Fibroblast of peridontal ligament (primary cell): Measurements from ENCODE around the gene TTC28.
A peak's percentile ranks its signal among the peaks of the same experiment; 100 is the strongest.
"Not testable (repeated sequence)": the region's sequence is repeated elsewhere in the genome, so short reads cannot be mapped to it uniquely, and the experiment has no call there.

Source experiments
- DNase-seq: peaks from one replicate; pipeline ENCODE4 v3.0.0-alpha.2; 2010; ENCODE audit errors: extremely low read depth

TTC28 gene

DNA sequence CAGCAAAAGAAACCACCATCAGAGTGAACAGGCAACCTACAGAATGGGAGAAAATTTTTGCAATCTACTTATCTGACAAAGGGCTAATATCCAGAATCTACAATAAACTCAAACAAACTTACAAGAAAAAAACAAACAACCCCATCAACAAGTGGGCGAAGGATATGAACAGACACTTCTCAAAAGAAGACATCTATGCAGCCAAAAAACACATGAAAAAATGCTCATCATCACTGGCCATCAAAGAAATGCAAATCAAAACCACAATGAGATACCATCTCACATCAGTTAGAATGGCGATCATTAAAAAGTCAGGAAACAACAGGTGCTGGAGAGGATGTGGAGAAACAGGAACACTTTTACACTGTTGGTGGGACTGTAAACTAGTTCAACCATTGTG lies 188.4 kb downstream of the TTC28 start:
- DNase-seq = not testable (repeated sequence)

DNA sequence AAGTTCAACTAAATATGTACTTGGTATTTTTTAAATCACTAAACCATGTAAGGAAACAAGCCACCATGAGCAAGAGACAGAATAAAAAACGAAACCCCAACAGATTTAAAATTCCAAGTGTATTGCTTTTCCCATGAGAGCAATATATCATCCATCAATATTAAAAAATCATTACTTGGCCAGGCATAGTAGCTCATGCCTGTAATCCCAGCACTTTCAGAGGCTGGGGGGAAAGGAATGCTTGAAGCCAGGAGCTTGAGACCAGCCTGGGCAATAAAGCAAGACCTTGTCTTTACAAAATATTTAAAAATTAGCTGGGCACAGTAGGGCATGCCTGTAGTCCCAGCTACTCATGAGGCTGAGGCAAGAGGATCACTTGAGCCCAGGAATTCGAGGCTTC lies 190.8 kb downstream of the TTC28 start:
- no peak for DNase-seq

DNA sequence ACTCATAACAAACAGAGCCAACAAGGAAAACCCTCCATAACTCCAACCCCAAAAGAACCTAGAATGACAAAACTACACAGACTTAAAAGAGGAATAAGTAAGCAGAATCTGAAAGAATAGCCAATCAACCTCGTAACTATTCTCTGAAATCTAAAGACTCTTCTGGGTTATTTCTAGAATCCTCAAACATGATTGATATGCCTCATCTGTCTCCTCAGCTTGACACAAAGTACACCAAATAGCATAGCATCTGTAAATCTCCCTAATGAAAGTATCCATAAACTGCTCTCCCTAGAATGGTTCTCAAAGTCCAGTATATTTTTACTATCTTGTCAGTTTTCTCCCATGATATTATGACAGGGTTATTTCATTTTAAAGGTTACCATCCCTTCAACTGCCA lies 195.0 kb downstream of the TTC28 start:
- DNase-seq = no peak

DNA sequence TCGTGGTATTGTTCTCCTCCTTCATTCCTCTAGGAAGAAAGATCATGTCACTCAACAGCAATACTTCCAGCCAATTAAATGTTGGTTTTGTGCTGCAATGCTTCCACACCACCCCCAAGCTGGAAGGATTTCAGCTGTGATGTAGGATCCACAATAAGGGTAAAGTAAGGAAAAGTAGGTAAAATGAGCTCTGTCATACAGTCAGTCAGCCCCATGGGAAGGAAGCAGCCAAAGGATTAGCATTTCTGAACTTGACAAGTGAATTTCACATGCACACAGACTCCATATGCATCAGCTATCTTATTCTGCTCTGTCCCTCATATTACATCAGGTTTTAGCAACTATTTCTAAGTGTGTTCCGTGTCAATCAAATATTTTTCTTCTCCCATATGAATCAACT lies 197.9 kb downstream of the TTC28 start:
- DNase-seq = no peak

DNA sequence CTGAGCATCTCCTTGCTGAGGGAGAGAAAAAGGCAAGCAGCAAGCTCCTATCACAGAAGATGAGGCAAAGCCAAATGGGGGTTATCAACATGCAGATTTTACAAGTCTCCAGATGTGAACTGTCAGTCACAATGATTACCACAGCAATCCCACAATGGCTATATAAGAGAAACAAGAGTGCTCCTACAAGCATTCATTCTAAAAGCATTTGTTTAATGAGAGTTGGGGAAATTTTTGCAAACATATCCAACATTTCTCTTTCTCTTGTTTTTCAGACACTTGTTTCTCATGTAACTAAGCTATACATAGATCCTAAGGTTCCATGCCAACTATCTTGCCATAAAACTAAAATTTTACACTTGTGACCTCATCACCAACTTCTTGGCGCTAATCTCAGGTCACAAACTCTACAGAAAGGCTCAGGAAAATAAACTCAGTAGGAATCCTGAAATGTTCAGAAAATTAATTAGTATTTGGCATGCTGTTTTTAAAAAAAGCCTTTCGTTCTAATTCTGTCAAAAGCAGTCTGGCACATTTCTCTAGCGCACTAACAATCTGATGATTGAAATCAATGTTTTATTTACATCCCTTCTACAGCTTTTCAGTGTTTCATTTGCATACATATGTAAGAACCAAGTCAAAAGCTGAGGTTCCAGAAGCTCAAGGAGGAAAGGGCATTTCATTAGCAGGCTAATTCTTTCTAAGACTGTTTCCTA lies 199.5 kb downstream of the TTC28 start:
- DNase-seq = peak; percentile 15

DNA sequence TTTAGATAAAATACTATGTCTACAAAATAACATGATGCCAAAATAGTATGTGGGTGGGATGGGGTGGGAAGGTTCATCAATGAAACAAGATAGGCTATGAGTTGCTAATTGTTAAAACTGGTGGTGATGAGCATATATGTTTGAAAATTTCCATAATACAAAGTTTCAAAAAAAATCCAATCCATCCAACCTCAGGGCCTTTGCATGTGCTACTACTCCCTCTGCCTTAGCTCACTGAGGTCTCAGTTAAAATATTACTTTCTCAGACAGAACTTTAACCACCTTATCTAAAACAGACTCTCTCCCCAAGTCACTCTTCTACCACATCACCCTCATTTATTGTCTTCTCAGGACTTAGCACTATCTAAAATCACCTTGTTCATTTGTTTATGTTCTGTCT lies 201.1 kb downstream of the TTC28 start:
- DNase-seq = no peak

DNA sequence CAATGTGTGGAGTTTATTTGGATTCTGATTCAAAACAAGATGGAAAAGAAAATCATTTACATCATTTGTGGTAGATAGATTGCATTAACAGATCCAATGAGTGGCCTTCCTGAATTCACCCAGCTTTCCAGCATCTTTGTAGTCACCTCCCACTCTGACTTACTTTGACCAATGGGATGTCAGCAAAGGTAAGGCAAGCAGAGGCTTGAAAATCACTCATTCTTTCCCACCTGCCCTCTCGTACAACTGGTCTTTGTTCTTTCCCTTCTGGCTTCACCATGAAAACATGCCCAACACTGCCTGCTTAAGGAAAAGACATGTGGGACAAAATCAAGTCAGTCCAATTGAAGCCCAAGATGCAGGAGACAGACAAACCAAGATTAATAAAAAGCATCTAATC lies 202.1 kb downstream of the TTC28 start:
- no peak for DNase-seq

DNA sequence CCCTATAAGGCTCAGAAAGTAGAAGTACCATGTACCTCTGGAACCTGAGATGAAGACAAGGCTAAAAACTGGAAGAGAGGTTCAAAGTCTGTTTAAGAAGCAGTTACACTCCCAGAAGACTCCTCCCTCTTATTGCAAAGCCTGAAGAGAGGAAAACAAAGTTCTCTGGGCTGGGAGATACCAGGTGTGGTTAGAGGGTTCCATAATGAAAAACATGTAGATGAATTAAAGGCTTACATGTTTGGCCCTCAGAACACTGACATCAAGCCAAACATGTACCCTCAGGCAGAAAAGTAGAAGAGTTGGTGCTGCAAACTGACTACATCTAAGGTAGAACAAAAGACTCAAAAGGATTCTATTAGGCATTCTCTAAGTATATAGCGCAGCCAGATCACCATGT lies 205.3 kb downstream of the TTC28 start:
- DNase-seq = no peak

DNA sequence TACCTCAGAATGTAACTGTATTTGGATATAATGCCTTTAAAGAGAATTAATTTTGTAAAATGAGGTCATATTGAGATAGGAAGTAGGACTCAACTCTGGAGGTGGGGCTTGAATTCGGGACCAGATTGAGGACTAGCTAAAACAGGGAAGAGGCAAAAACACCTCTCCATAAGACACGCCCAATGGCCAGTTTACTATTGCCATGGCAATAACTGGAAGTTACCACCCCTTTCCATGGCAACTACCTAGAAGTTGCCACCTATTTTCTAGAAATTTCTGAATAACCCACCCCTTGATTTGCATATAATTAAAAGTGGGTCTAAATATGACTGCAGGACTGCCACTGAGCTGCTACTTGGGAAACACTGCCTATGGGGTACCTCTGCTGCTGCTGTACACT lies 206.4 kb downstream of the TTC28 start:
- DNase-seq = no peak

DNA sequence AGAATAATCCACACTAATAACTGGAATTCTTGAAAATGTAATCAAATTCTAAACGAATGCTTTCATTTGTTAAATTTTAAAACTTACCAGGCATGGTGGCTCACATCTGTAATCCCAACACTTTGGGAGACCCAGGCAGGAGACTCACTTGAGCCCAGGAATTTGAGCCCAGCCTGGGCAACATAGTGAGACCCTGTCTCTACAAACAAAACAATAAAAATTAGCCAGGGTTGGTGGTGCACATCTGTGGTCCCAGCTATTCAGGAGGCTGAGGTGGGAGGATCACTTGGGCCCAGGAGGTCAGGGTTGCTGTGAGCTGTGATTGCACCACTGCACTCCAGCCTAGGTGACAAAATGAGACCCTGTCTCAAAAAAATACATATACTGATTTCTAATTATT lies 212.6 kb downstream of the TTC28 start:
- not testable (repeated sequence) for DNase-seq

DNA sequence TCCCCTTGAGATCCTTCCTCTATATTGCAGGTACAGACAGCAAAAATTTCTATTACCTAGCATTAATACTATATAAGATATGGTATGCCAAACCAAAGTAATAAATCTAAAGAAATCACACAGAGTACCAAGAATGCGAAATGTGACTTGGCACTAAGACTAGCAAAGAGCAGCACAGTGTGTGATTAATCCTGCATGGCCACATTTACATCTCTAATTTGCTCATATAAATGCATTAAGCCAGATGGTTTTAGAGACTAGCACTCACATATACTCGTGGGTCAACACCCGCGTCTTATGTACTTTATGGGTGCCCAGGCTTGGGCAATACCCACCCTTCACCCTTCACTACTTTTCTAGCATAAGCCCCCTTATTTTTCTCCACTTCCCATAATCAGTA lies 213.2 kb downstream of the TTC28 start:
- DNase-seq = no peak

DNA sequence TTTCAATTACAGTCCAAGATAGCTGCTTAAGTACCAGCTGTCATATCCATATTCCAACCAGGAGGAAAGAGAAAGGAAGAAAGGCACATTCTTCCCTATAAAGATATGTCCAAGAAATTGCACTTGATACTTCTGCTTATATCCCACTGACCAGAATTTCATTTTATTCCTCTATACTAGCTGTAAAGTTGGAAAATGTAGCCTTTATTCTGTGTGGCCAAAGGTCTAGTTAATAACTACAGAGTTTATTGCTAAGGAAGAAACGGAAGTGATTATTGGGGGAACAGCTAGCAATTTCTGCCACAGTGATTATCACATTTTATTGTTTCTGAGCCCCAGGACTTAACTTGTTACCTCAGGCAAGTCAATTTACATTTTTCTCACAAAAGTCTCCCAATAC lies 213.8 kb downstream of the TTC28 start:
- DNase-seq = no peak

DNA sequence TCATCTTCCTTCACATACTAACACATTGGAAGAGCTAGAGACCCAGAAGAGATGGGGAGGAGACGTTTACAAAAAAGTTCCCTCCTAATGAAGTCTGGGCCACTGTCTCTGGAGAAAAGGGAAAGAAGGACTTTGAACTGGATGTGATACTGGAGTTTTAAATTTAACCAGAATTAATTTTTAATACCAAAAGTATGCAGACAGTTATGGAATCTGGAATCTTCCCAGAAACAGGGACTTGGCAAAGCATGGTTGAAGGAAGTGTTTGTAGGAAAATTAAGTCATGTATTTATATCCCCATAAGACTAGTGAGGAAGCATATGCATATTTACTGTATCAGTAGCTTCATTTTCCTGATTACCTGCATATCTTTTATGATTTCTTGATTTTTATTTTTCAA lies 215.5 kb downstream of the TTC28 start:
- DNase-seq = no peak

DNA sequence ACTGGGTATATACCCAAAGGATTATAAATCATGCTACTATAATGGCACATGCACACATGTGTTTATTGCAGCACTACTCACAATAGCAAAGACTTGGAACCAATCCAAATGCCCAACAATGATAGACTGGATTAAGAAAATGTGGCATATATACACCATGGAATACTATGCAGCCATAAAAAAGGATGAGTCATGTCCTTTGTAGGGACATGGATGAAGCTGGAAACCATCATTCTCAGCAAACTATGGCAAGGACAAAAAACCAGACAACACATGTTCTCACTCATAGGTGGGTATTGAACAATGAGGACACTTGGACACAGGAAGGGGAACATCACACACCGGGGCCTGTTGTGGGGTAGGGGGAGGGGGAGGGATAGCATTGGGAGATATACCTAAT lies 216.2 kb downstream of the TTC28 start:
- not testable (repeated sequence) for DNase-seq

DNA sequence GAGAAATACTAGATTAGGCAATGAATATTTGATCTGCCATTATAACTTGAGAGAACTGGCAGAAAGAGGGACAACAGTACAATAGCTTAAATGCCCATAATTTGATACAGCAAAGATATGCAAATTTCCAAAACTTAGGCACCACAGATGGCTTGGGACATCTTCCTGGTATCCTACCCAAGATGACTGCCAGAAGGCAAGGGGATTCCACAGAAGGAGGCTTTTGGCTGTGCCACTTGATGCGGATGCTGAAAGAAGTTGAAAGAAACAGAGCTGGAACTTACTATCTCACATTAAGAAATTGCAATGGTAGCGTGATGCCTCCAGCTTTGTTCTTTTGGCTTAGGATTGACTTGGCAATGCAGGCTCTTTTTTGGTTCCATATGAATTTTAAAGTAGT lies 216.7 kb downstream of the TTC28 start:
- no peak for DNase-seq

DNA sequence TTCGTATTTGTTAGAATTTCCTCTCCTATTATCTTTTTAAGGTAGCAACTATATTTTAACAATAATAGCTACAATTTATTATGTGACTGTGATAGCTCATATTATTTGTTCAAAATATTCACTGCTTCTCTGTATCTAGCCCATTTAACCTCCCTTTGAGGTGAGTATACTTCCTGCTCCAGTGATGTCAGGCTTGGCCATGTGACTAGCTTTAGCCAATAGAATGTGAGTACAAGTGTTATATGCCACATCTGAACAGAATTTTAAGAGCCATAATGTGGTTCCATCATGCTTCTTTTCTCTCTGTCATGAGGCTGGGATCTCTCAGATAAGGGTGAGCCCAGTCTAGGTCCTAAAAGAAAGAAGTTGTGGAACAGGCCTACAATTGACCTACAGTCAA lies 217.6 kb downstream of the TTC28 start:
- DNase-seq = no peak

DNA sequence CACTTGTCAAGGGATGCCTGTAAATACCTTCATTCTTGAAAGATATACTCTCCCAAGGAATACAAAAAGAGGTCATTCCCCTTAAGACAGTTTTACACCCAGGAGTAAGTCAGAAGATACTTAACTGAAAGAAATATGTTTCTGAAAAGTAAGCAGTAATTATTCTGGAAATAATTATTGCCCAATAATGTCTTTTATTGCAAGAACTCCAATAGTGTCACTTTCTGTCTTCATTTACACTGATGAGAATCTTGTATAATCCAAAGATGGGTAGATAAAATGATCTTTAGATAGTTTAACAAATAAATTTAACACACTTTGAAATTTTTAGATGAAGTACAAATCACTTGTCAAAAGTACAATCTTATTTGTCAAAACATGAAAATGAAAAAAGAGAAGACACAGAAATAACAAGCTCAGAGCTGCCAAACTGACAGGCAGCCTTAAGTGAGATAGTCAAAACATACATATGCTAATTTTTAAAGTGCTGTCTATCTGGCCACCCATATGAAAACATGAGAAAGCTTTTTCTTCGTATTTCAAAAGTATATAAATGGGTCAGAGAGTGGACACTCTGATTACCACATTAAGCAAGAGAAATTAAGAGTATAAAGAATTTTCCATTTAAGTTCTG lies 225.1 kb downstream of the TTC28 start:
- no peak for DNase-seq

DNA sequence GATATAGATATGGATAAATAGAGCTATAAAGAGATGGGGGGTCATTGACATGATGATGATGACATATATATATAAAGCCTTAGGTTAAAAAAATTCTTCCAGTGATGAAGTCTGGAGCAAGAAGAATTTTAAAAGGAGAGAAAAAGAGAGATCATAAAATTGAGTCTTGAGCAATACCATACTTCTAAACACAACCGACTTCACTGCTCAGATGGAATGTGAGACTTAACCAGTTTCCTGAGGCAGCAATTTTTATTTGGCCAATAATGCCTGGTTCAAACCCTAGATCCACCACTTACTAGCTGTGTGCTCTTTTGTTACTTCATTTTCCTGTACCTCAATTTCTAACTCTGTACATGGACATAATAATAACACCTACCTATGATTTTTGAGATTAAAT lies 229.5 kb downstream of the TTC28 start:
- no peak for DNase-seq

DNA sequence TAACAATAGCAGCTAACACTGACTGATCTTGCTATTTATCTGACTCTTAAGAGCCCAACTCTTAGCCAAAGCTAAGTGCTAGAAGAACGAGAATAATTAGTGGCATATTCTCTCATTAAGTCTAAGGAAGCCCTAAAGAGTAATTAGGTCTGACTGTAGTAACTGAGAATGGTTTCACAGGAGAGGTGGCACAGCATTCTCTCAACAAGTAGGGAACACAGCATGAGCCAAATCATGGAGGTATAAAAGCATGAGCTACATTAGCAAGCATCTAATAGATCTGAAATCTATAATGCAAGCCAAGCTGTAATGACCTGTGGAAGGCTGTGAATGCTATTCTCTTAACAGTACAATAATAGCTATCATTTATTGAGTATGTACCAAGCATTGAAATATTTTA lies 230.6 kb downstream of the TTC28 start:
- DNase-seq = no peak

DNA sequence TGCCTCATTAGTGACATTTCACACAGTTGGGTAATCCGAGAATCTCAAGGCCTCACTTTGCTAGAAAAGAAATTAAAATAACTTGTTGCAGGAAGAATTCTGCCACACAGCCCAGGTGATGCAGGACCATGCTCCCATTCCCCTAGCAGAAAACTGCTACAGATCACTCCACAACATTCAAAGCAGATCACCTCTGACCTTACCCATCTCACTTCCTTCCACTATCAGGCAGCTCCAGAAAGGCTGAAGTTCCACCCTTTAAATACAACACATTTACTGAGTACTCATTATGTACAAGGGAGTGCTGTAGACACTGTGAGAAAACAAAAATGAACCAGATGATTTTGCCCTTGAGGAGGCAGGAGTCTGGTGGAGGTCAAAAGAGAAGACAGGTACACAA lies 231.0 kb downstream of the TTC28 start:
- DNase-seq = no peak

DNA sequence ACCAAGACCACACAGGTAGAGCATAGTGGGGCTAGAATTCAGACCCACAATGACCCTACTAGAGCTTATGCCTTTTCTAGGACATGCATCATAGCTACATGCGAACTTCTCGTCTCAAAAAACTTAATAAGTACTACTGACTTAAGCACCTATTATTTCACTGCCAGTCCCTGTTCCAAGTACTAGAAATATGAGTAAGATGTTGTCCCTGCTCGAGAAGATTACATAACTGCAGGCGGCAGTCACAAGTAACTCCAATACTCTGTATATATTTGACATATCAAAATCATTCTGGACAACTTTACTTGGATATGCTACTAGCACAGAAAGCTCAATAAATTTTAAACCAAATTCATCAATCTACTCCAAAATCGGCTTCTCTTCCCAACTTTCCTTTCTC lies 235.0 kb downstream of the TTC28 start:
- no peak for DNase-seq

DNA sequence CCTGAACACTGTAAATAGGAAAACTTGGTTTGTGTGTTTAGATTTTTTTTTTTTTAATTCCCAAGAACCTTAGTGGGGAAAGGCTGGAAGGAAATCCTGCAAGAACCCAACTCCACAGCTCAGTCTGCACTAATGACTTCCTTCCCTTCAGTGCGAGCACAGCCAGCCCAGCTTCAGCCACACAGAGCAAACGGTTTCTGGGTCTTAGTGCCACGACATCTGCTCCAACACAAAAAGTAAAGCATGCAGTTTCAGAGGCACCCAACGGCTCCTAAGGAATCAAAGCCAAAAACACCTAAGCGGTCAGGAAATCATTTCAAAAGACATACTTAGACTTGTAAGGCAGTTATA lies 236.1 kb downstream of the TTC28 start:
- peak; percentile 81 for DNase-seq

DNA sequence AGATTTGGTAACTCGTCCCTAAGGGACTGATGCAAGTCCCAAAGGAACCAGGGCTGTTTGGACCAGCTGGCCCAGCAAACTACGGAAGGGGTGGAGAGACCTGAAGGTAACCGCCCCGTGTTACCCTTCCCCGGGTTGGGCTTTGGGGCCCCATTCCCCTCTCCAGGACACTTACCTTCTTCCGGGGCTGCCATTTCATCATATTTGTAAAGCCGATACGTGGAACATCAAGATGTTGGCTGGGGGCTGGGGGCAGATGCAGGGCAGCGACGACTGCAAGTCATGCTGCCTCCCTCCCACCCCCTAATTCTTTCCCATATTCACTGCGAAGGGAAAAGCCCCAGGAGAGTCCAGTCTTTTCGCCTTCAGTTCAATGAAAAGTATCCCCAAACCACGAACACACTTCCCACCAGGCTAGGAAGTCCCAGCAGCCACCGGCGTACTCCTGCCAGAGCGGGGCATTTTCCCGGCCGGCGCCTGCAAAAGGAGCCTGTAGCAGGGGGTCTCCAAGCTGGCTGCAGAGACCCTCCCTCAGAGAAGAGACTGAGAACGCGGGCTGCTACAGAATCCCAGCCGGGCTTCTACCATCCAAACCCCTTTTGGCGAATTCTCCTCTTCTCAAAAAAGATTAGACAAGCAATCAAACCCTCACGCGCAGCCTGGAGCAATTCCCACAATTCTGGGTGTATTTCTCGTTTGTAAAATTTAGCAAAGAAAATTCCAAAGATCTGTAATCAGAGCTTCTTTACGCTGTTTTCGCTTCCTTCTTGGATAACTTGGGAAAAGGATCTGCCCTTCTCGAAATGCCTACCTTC lies 236.7 kb downstream of the TTC28 start:
- DNase-seq = peak; percentile 35
